Measurements from ENCODE around the gene TNNI3K.
A peak's percentile ranks its signal among the peaks of the same experiment; 100 is the strongest.

TNNI3K gene

GRCh38 chr1:74504125-74504932 lies 269.1 kb downstream of the TNNI3K start:
- ChIA-PET CTCF (interaction anchor here (0.6 to 1.5 kb wide), 4 partner anchors 9 to 33 kb away, joined by 3 to 4 read pairs (median 3); no protein-coding TSS in a partner anchor), POLR2A (no interaction called here)
- peak; percentile 71 for TF ChIP-seq CTCF (IDR thresholded peaks at IDR 0.05; ENCODE audit: insufficient read depth, low read length, missing control alignments)
- DNase-seq (ENCODE audit: low read depth, low spot score): no peak
- H3K4me3 ChIP-seq (ENCODE audit: low read depth, low read length): no peak overlapping the region

GRCh38 chr1:74504933-74505512 lies 269.8 kb downstream of the TNNI3K start:
- CTCF ChIA-PET: no interaction called here
- no peak overlapping the region for H3K4me3 ChIP-seq (ENCODE audit: low read depth, low read length)
- POLR2A ChIA-PET: no interaction called here
- no peak for DNase-seq (ENCODE audit: low read depth, low spot score)
- TF ChIP-seq CTCF (IDR thresholded peaks at IDR 0.05; ENCODE audit: insufficient read depth, low read length, missing control alignments): no peak

DNA sequence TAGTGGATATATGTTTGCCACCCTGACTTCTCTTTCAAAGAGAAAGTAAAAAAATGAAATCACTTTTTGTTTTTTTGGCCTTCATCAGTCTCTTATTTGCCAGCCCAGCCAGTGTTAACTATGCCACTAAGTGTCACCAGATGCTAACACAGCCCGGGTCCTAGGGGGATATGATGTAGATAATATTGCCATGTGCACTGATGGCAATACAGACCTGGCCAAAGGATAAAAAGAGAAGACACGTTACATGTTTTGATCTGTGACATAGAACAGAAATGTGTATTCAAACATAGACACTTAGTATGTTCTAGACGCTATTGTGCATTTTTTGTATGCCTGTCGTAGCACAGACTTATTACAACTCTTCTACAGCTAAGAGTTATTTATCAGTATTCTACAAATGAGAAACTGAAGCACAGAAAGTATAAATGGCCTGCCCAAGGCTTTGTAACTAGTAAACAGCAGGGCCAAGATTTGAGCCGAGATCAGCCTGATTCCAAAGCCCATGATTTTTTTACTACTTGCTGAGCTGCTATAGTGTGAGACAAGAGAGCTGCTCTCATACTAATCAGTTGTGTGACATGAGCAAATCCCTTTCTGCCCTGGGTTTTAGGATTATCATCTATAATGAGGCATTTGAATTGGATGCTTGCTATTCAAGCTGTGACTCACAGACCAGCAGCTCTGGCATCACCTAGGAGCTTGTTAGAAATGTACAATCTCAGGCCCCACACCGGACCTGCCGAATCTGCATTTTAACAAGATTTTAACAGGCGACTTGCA lies 270.9 kb downstream of the TNNI3K start:
- no peak for TF ChIP-seq CTCF (IDR thresholded peaks at IDR 0.05; ENCODE audit: insufficient read depth, low read length, missing control alignments)
- DNase-seq (ENCODE audit: low read depth, low spot score): no peak
- no peak overlapping the region for H3K4me3 ChIP-seq (ENCODE audit: low read depth, low read length)
- ChIA-PET POLR2A (no interaction called here), CTCF (no interaction called here)

GRCh38 chr1:74508449-74508848 lies 273.3 kb downstream of the TNNI3K start:
- no peak overlapping the region for H3K4me3 ChIP-seq (ENCODE audit: low read depth, low read length)
- ChIA-PET CTCF (no interaction called here), POLR2A (no interaction called here)
- no peak for DNase-seq (ENCODE audit: low read depth, low spot score)
- TF ChIP-seq CTCF (IDR thresholded peaks at IDR 0.05; ENCODE audit: insufficient read depth, low read length, missing control alignments): no peak

- CTCF ChIA-PET: interaction anchor here (1.2 kb wide), 1 partner anchor 9 kb away, joined by 3 read pairs; no protein-coding TSS in a partner anchor
- no peak for TF ChIP-seq CTCF (IDR thresholded peaks at IDR 0.05; ENCODE audit: insufficient read depth, low read length, missing control alignments)
- no peak within 1 kb of the TSS for H3K4me3 ChIP-seq (ENCODE audit: low read depth, low read length)
- no peak for DNase-seq (ENCODE audit: low read depth, low spot score)
- POLR2A ChIA-PET: no interaction called here
These were observed 277.2 kb downstream of the TNNI3K start, which contains the start of gene LRRC53 for GRCh38 chr1:74512170-74512915. Gene LRRC53, minus strand, starts transcription at chr1:74512611. Its CDS starts 29,262 bp downstream, at chr1:74483349.

Data from AG04449 (cell line).